H9 (cell line): ENCODE measurements around the gene WDR38. TPM values are rescaled to one million over a fixed set of nuclear protein-coding genes. Genes with fewer than 3 reads are reported as not detected.

Experiments
- DNase-seq: peaks from one replicate; pipeline ENCODE4 v3.0.0-alpha.2; 2017
- H2AFZ ChIP-seq: one replicate; pipeline ENCODE4 v1.6.1; 2013; ENCODE audit warnings: mild to moderate bottlenecking, low read length, control low read depth, moderate library complexity
- H2AK5ac ChIP-seq: 2 replicates; pipeline ENCODE4 v1.6.1; 2013; ENCODE audit warnings: low read length, control low read depth, mixed read lengths; ENCODE audit not compliant: insufficient read length
- H2BK120ac ChIP-seq: one replicate; pipeline ENCODE4 v1.6.1; 2013; ENCODE audit warnings: low read depth, mild to moderate bottlenecking, low read length, control low read depth, inconsistent platforms; ENCODE audit not compliant: poor library complexity, severe bottlenecking
- H2BK12ac ChIP-seq: 2 replicates; pipeline ENCODE4 v1.6.1; 2013; ENCODE audit warnings: low read length, control low read depth, mixed read lengths, low read depth; ENCODE audit not compliant: insufficient read length
- H2BK15ac ChIP-seq: 2 replicates; pipeline ENCODE4 v1.6.1; 2013; ENCODE audit warnings: low read depth, low read length, control low read depth
- H2BK20ac ChIP-seq: one replicate; pipeline ENCODE4 v1.6.1; 2013; ENCODE audit warnings: low read depth, mild to moderate bottlenecking, low read length, control low read depth, inconsistent platforms; ENCODE audit not compliant: poor library complexity, severe bottlenecking
- H2BK5ac ChIP-seq: 2 replicates; pipeline ENCODE4 v1.6.1; 2013; ENCODE audit warnings: low read length, control low read depth, mixed read lengths; ENCODE audit not compliant: insufficient read length
- H3K14ac ChIP-seq: 2 replicates; pipeline ENCODE4 v1.6.1; 2013; ENCODE audit warnings: low read length, control low read depth; ENCODE audit not compliant: insufficient read depth
- H3K18ac ChIP-seq: 2 replicates; pipeline ENCODE4 v1.6.1; 2013; ENCODE audit warnings: low read depth, mild to moderate bottlenecking, mixed read lengths, low read length, control low read depth; ENCODE audit not compliant: insufficient read length
- H3K23ac ChIP-seq: 2 replicates; pipeline ENCODE4 v1.6.1; 2013; ENCODE audit warnings: low read length, control low read depth, mixed read lengths, low read depth; ENCODE audit not compliant: insufficient read length
- H3K23me2 ChIP-seq: 2 replicates; pipeline ENCODE4 v1.6.1; 2013; ENCODE audit warnings: low read depth, mild to moderate bottlenecking, mixed read lengths, low read length, control low read depth; ENCODE audit not compliant: insufficient read length, poor library complexity, severe bottlenecking
- H3K27ac ChIP-seq: 2 replicates; pipeline ENCODE4 v1.5.1; 2013; ENCODE audit warnings: low read length, control low read depth, mixed read lengths, low read depth; ENCODE audit not compliant: insufficient read length
- H3K27me3 ChIP-seq: 2 replicates; pipeline ENCODE4 v1.6.1; 2013; ENCODE audit warnings: low read length, control low read depth, inconsistent platforms; ENCODE audit not compliant: insufficient read depth
- H3K4ac ChIP-seq: 2 replicates; pipeline ENCODE4 v1.6.1; 2013; ENCODE audit warnings: low read depth, mild to moderate bottlenecking, control low read depth, inconsistent platforms, low read length, moderate library complexity
- H3K4me1 ChIP-seq: 2 replicates; pipeline ENCODE4 v1.6.1; 2013; ENCODE audit warnings: low read length, control low read depth, inconsistent platforms; ENCODE audit not compliant: insufficient read depth
- H3K4me2 ChIP-seq: 2 replicates; pipeline ENCODE4 v1.6.1; 2013; ENCODE audit warnings: low read length, control low read depth, mixed read lengths; ENCODE audit not compliant: insufficient read length, insufficient read depth
- H3K56ac ChIP-seq: 2 replicates; pipeline ENCODE4 v1.6.1; 2013; ENCODE audit warnings: low read depth, mild to moderate bottlenecking, mixed read lengths, low read length, control low read depth; ENCODE audit not compliant: insufficient read length
- H3K79me1 ChIP-seq: 2 replicates; pipeline ENCODE4 v1.6.1; 2013; ENCODE audit warnings: low read depth, mild to moderate bottlenecking, moderate library complexity, low read length, control low read depth, inconsistent platforms; ENCODE audit not compliant: insufficient read depth, poor library complexity, severe bottlenecking
- H3K79me2 ChIP-seq: 2 replicates; pipeline ENCODE4 v1.6.1; 2013; ENCODE audit warnings: low read length, control low read depth, inconsistent platforms; ENCODE audit not compliant: insufficient read depth
- H3K9ac ChIP-seq: 2 replicates; pipeline ENCODE4 v1.6.1; 2013; ENCODE audit warnings: low read length, control low read depth, mixed read lengths; ENCODE audit not compliant: insufficient read length; ENCODE audit errors: extremely low read depth
- H3K9me3 ChIP-seq: one replicate; pipeline ENCODE4 v1.6.1; 2013; ENCODE audit warnings: low read depth, low read length, inconsistent platforms; ENCODE audit not compliant: control insufficient read depth
- H3T11ph ChIP-seq: one replicate; pipeline ENCODE4 v1.6.1; 2013; ENCODE audit warnings: mild to moderate bottlenecking, low read length, control low read depth, inconsistent platforms
- H4K20me1 ChIP-seq: one replicate; pipeline ENCODE4 v1.6.1; 2013; ENCODE audit not compliant: control insufficient read depth, insufficient read length, insufficient read depth
- H4K5ac ChIP-seq: 2 replicates; pipeline ENCODE4 v1.6.1; 2013; ENCODE audit warnings: low read depth, mild to moderate bottlenecking, mixed read lengths, low read length, control low read depth; ENCODE audit not compliant: insufficient read length
- H4K8ac ChIP-seq: replicated peaks from 2 replicates; pipeline ENCODE4 v1.6.1; 2013; ENCODE audit warnings: low read length, control low read depth, mixed read lengths, low read depth; ENCODE audit not compliant: insufficient read length
- H4K91ac ChIP-seq: 2 replicates; pipeline ENCODE4 v1.6.1; 2013; ENCODE audit warnings: low read depth, mild to moderate bottlenecking, moderate library complexity, mixed read lengths, low read length, control low read depth; ENCODE audit not compliant: insufficient read length
- H3K27ac Mint-ChIP-seq, 3 experiments: 2 replicates in 2 of 3; 3 replicates in 1 of 3; pipeline ENCODE4 v1.8.0; 2020 to 2021; ENCODE audit warnings: mixed read lengths in 3 of 3, mild to moderate bottlenecking in 1 of 3, moderate library complexity in 1 of 3
- H3K27me3 Mint-ChIP-seq: 2 replicates; pipeline ENCODE4 v1.8.0; 2021; ENCODE audit warnings: low read depth, mild to moderate bottlenecking, moderate library complexity, mixed read lengths
- H3K36me3 Mint-ChIP-seq, 3 experiments: 2 replicates in 2 of 3; 3 replicates in 1 of 3; pipeline ENCODE4 v1.8.0; 2020 to 2021; ENCODE audit warnings: low read depth in 3 of 3, mixed read lengths in 3 of 3; ENCODE audit not compliant: insufficient read depth in 1 of 3
- H3K4me1 Mint-ChIP-seq, 2 experiments: 2 replicates each; pipeline ENCODE4 v1.8.0; 2020; ENCODE audit warnings: mixed read lengths in 2 of 2
- H3K4me3 Mint-ChIP-seq, 2 experiments: 2 replicates in 1 of 2; 3 replicates in 1 of 2; pipeline ENCODE4 v1.8.0; 2020 to 2021; ENCODE audit warnings: mild to moderate bottlenecking in 2 of 2, mixed read lengths in 2 of 2, moderate library complexity in 1 of 2
- H3K9me3 Mint-ChIP-seq, 2 experiments: 2 replicates in 1 of 2; 3 replicates in 1 of 2; pipeline ENCODE4 v1.8.0; 2020; ENCODE audit warnings: mild to moderate bottlenecking in 2 of 2, mixed read lengths in 2 of 2, moderate library complexity in 1 of 2
- WGBS: extraction: QIAGEN DNeasy Blood & Tissue Kit; methylation state at CpG from one replicate; pipeline ENCODE4 v1.1.7; 2013; ENCODE audit warnings: missing lambda C conversion rate, low lambda C conversion rate, mixed read lengths; ENCODE audit not compliant: insufficient read length; ENCODE audit errors: extremely low coverage; 5-methylcytosine and 5-hydroxymethylcytosine counted together
- total RNA-seq: library from RNA; stranded (reverse); gene quantifications from 2 replicates; pipeline ENCODE4 v1.2.1, GENCODE V29; 2021
- TF ChIP-seq, protein P1 (sequence below): fragments of 200-600 bp; sonication (generic); conservative IDR thresholded peaks from 3 replicates; pipeline ENCODE4 v1.8.0; 2021; ENCODE audit warnings: antibody characterized with exemption, mild to moderate bottlenecking

WDR38 gene
- total RNA-seq, 1 experiment from 2014 or later = not detected

DNA sequence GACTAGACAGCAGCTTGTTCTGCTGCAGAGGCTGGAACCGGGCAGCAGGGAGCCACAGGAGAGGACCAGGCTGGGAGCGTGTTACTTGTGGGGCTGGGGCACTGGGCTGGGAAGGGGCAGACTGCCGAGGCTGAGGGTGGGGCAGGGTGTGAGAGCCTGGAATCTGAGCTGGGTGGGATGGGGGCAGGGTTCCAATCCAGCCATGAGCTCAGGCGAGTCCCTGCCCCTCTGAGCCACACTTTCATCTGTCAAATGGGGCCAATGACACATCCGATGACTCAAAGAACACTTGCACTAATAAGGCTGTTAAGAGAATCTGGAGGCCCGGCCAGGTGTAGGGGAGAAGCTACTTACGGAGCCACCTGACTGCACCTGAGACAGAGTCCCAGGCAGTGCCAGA lies 18.7 kb upstream of the WDR38 start:
- Histone ChIP-seq H2BK5ac (no peak overlapping the region), H3K79me2 (no peaks in the 10 kb centered on the region), H4K8ac (no peak overlapping the region), H3K23me2 (no peaks in the 10 kb centered on the region), H3K4ac (no peak overlapping the region), H3K18ac (no peak overlapping the region), H2AK5ac (no peak overlapping the region), H4K5ac (no peak overlapping the region), H2BK120ac (no peak overlapping the region), H2BK12ac (no peak overlapping the region), H3K23ac (no peak overlapping the region), H2AFZ (no peak overlapping the region), H3K27me3 (no peaks in the 10 kb centered on the region), H3K27ac (no peak overlapping the region), H2BK15ac (no peak overlapping the region), H3T11ph (no peak overlapping the region), H4K20me1 (no peaks in the 10 kb centered on the region), H3K4me1 (no peaks in the 10 kb centered on the region), H4K91ac (no peak overlapping the region), H3K4me2 (no peak overlapping the region), H3K9ac (no peak overlapping the region), H3K79me1 (no peaks in the 10 kb centered on the region), H3K56ac (no peak overlapping the region), H2BK20ac (no peak overlapping the region), H3K14ac (no peak overlapping the region), H3K9me3 (no peaks in the 10 kb centered on the region)
- Mint-ChIP-seq H3K27ac (no peak overlapping the region; a peak in 1 of 7 replicates), H3K4me3 (no peak overlapping the region), H3K4me1 (peaks cover 5 to 16% of the 10 kb centered on the region in 2 experiments), H3K27me3 (peaks cover 2% of the 10 kb centered on the region; the same call in 1 of the 2 replicates), H3K36me3 (peaks cover 0 to 1% (median 0%) of the 10 kb centered on the region in 3 experiments; a peak in 2 of 7 replicates), H3K9me3 (no peaks in the 10 kb centered on the region)
- TF ChIP-seq, protein P1, sequence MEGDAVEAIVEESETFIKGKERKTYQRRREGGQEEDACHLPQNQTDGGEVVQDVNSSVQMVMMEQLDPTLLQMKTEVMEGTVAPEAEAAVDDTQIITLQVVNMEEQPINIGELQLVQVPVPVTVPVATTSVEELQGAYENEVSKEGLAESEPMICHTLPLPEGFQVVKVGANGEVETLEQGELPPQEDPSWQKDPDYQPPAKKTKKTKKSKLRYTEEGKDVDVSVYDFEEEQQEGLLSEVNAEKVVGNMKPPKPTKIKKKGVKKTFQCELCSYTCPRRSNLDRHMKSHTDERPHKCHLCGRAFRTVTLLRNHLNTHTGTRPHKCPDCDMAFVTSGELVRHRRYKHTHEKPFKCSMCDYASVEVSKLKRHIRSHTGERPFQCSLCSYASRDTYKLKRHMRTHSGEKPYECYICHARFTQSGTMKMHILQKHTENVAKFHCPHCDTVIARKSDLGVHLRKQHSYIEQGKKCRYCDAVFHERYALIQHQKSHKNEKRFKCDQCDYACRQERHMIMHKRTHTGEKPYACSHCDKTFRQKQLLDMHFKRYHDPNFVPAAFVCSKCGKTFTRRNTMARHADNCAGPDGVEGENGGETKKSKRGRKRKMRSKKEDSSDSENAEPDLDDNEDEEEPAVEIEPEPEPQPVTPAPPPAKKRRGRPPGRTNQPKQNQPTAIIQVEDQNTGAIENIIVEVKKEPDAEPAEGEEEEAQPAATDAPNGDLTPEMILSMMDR = no peak
- WGBS = no CpG with 5 or more reads among the region's 7 CpGs
- no peak for DNase-seq
